Measurements from ENCODE around the gene SLMAP.

Gene SLMAP

DNA sequence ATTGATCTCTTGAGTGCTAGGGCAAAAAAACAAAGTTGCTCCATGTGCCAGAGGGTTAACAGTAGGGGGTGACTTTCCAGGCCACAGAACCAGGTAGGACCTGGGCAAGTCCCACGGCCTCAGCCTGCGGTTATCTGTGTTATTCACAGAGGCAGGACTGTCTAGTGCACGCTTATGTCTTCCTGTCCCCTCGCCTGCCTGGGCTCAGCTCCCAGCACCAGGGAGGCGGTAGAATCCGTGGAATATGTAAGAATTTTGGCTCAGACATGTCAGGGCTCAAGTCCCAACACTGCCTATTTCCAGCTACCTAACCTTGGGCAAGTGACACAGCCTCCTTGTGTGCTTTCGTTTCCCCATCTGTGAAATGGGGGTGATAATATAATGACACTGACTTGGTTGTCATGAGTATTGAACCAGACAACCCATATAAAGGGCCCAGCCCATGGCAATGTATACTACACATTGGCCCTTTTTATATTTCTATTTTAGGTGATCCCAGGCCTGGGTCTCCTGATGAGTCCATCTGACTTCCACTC, 207.8 kb downstream of the SLMAP start:
- DNase-seq (ENCODE audit: low spot score): no peak

DNA sequence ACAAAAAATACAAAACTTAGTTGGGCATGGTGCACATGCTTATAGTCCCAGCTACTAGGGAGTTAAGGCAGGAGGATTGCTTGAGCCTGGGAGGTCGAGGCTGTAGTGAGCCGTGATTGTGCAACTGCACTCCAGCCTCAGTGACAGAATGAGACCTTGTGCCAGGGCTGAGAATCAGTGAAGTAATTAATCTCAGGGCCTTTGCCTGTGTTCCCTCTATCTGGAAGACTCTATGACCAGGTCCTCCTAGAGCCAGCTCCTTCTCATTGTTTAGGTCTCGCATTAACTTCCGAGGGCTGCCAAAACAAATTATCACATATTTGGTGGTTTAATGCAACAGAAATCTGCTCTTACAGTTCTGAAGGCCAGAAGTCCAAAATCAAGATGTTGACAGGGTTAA, 210.7 kb downstream of the SLMAP start:
- DNase-seq (ENCODE audit: low spot score): no peak

DNA sequence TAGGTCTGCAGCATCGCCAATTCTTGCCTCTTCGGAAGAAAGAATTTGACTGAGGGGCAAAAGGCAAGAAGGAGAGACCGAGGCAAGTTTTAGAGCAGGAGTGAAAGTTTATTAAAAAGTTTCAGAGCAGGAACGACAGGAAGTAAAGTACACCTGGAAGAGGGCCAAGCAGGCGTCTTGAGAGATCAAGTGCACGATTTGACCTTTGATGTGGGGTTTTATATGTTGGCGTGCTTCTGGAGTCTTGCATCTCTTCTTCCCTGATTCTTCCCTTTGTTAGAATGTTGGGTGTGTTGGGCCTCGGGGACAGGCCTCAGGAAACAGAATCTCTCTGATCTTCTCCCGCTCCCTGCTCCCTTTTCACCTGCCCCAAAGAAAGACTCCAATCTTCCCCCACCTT, 211.5 kb downstream of the SLMAP start:
- DNase-seq (ENCODE audit: low spot score): no peak

DNA sequence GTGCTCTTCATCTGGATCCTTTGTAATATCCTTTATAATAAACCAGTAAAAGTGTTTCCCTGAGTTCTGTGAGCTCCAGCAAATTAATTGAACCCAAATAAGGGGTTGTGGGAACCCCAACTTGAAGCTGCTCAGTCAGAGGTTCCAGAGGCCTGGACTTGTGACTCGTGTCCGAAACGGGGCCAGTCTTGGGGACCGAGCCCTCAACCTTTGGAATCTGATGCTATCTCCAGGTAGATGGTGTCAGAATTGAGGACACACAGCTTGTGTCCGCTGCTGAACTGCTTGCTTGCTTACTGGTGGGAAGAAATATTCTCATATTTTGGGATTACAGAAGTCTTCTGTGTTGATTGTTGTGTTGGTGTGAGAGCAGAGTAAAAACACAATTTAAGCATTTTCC, 212.4 kb downstream of the SLMAP start:
- no peak for DNase-seq (ENCODE audit: low spot score)

DNA sequence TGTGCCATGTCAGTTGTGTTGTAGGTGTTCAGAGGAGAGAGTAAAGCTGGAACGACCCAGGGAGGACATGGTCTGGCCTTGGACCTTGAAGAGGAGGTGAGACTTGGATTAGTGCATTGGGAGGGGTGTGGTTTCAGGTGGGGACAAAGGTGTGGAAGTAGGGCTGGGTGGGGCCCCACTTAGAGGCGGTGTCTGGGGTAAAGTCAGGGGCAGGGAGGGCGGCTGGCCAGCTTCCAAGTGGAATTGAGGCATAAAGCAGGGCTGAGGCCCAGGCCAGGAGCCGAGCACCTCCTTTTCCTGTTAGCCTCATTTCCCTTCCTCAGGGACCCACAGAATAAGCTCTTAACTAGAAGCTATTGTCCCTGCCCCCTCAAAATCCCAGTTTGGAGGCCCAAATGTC, 215.9 kb downstream of the SLMAP start:
- no peak for DNase-seq (ENCODE audit: low spot score)

DNA sequence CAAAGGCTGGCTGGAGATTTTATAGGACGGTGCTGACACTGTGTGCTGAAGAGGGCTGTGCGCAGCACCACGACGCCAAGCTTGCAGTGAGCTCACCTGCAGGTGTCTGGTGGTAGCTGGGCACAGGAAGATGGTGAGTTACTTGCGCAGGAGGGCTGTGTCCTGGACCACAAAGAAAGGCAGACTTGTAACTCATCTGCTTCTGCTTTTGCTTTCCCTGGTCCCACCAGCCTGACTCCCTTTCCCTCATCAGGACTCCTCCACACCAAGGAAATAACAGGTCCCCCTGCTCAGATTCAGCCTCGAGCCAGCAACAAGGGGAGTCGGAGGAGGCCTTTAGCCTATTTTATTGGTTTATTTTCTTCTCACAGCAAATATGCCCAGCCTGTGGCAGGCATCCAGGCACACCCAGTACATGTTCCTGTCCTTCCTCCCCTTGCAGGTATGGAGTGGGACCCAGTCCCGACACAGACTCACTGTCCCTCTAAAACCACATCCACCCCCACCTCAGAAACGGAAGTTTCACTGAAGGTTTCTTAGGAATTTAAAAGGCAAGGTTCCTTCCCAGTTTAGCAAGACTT, 216.5 kb downstream of the SLMAP start:
- DNase-seq (ENCODE audit: low spot score): no peak

DNA sequence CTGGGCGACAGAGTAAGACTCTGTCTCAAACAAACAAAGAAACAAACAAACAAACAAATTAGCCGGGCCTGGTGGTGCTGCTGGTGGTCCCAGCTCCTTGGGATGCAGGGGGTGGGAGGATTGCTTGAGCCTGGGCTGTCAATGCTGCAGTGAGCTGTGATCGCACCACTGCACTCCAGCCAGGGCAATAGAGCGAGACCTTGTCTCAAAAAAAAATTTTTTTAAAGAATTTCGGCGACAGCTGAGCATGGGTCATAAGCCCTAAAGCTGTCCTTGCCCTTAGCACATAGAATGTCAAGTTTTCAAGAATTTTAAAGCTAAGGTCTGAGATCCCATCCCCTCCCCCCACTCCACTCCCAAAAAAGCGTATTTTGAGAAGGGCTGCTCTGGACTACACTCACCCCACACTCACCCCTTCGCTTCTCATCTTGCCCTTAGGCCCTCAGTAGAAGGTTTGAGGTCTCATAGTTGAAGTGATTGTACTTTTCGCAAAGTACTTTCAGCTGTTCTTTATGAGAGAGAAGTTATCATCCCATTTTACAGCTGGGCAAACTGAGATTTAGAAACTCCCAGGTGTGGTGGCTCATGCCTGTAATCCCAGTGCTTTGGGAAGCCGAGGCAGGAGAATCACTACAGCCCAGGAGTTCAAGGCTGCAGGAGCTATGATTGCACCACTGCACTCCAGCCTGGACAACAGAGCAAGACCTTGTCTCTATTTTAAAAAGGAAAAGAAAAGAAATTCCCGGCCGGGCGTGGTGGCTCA, 217.8 kb downstream of the SLMAP start:
- no peak for DNase-seq (ENCODE audit: low spot score)

DNA sequence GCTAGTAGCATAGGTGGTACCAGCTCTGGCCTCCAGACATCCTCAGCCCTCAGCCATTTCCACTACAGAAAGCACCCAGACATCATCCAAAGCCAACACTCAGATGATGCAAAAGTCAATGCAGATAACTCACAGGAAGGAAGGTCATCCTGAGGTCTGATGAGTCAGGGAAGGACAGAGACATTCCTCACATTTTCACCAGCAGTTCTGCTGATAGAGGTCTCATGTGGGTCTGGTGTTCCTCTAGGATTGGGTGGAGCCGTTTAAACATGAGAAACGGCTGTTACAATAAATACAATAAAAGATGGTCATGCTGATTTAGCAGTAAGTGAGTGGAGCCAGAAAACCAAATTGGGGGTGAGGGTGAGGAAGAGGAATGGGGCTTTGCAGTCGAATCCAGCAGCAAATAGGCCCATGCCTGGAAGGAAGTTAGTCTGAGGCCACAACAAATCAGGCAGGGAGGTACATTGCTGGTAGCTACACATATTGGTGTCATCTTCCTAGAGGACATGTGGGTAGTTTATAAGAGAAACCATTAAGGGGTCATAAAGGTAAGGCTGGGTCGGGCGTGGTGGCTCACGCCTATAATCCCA, 218.8 kb downstream of the SLMAP start:
- DNase-seq (ENCODE audit: low spot score): no peak

DNA sequence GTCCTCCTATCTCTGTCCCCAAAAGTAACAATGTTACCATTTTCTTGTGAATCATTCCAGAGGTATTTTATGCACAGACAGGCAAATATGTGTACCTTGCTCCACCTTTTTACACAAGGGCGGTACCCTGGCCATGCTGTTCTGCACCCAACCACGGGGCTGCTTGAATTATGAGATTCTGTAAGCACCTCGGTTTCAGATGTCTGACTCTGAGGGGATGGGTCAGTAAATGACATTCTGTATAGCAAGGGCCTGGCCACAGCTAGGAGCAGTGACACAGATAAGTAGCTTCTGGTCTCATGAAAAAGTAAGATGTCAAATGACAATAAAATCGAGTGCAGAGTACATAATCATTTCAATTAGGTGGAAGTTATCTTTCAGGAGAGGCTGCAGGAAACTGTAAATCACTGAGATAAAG, 221.7 kb downstream of the SLMAP start:
- no peak for DNase-seq (ENCODE audit: low spot score)

DNA sequence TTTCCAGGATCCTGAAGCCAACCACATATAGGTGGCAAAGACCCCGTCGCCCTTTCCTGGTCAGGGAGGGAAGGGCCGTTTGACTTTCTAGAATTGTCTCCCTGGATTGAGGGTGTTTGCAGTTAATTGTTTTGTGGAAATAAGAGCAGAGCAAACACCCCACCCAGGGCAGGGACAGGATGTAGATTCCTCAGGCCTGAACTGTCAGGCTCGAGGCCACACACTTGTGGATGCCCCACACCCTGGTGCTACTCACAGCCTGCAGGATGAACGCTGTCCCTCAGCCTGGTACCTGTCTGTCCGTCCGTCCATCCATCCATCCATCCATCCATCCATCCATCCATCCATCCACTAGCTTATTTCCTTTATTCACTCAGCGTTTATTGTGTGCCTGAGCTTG, 222.2 kb downstream of the SLMAP start:
- DNase-seq (ENCODE audit: low spot score): no peak

All from hematopoietic multipotent progenitor cell treated with erythropoietin and hydrocortisone succinate and interleukin-3 and kit ligand, for 15 days (in vitro differentiated cells).